NB4 (cell line): ENCODE results near the gene LRRTM4.

Source experiments
- POLR2A ChIP-seq: IDR thresholded peaks from 2 replicates; pipeline ENCODE4 v1.6.1; 2011; ENCODE audit warnings: mild to moderate bottlenecking; ENCODE audit not compliant: insufficient read length; ENCODE audit errors: extremely low read depth
- TF ChIP-seq, protein P1 (sequence below): IDR thresholded peaks from 2 replicates; pipeline ENCODE4 v1.6.1; 2011; ENCODE audit warnings: low read depth, low read length
- TF ChIP-seq, protein P2 (sequence below): IDR thresholded peaks from one replicate; pipeline ENCODE4 v1.5.1; 2012; ENCODE audit warnings: low read depth, low read length

DNA sequence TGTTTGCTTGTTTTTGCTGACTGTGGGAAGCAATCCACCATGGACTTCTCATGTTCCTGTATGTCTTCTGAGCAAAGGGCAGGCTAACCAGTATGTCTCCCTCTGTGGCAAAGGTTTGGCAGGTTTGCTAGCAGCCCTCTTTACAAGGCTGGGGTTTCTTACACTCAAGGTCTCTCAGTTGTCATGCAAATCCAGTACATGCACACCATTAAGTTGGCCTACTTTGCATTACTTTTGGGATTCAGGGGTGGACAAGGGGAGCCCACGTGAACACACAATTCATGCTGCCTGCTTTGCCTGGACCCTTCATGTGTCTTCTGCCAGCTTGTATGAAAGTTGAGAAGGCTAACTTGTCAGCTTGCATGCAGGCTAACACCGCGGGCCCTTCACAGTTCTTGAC lies 134.9 kb downstream of the LRRTM4 start:
- TF ChIP-seq, protein P1, sequence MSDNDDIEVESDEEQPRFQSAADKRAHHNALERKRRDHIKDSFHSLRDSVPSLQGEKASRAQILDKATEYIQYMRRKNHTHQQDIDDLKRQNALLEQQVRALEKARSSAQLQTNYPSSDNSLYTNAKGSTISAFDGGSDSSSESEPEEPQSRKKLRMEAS: no peak
- TF ChIP-seq, protein P2, sequence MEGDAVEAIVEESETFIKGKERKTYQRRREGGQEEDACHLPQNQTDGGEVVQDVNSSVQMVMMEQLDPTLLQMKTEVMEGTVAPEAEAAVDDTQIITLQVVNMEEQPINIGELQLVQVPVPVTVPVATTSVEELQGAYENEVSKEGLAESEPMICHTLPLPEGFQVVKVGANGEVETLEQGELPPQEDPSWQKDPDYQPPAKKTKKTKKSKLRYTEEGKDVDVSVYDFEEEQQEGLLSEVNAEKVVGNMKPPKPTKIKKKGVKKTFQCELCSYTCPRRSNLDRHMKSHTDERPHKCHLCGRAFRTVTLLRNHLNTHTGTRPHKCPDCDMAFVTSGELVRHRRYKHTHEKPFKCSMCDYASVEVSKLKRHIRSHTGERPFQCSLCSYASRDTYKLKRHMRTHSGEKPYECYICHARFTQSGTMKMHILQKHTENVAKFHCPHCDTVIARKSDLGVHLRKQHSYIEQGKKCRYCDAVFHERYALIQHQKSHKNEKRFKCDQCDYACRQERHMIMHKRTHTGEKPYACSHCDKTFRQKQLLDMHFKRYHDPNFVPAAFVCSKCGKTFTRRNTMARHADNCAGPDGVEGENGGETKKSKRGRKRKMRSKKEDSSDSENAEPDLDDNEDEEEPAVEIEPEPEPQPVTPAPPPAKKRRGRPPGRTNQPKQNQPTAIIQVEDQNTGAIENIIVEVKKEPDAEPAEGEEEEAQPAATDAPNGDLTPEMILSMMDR: no peak
- TF ChIP-seq POLR2A: no peak
